HG02852 (cell line): Measurements from ENCODE around the gene IL20RB.
"Not testable (repeated sequence)": the region's sequence is repeated elsewhere in the genome, so short reads cannot be mapped to it uniquely, and the experiment has no call there.

ENCODE experiments used
- ATAC-seq: cut with Tn5 transposase; IDR thresholded peaks from one replicate; pipeline ENCODE4 v1.9.1; 2021; ENCODE audit warnings: mild to moderate bottlenecking, moderate library complexity; ENCODE audit not compliant: unreplicated experiment

Gene IL20RB

GRCh38 chr3:136982520-136983138, 24.8 kb downstream of the IL20RB start:
- no peak for ATAC-seq

GRCh38 chr3:136984837-136985236, 27.1 kb downstream of the IL20RB start:
- ATAC-seq = no peak

GRCh38 chr3:136987398-136987980, 29.7 kb downstream of the IL20RB start:
- not testable (repeated sequence) for ATAC-seq

- ATAC-seq = no peak
Measured at GRCh38 chr3:136988651-136989050, 30.9 kb downstream of the IL20RB start.

GRCh38 chr3:136989781-136990524, 32.2 kb downstream of the IL20RB start:
- ATAC-seq = no peak

GRCh38 chr3:136990826-136991225, 33.0 kb downstream of the IL20RB start:
- ATAC-seq = no peak

GRCh38 chr3:136992115-136992514, 34.3 kb downstream of the IL20RB start:
- ATAC-seq = no peak

- no peak for ATAC-seq
Measured at GRCh38 chr3:136994772-136995516, 37.2 kb downstream of the IL20RB start.

GRCh38 chr3:136995652-136996051, 37.9 kb downstream of the IL20RB start:
- no peak for ATAC-seq

- no peak for ATAC-seq
Measured at GRCh38 chr3:137000039-137000438, 42.3 kb downstream of the IL20RB start.

GRCh38 chr3:137007376-137007775, 49.6 kb downstream of the IL20RB start:
- ATAC-seq = not testable (repeated sequence)

GRCh38 chr3:137008131-137008530, 50.3 kb downstream of the IL20RB start:
- ATAC-seq = no peak

GRCh38 chr3:137008976-137009375, 51.2 kb downstream of the IL20RB start:
- ATAC-seq = no peak

- no peak for ATAC-seq
Measured at GRCh38 chr3:137010137-137010536, 52.4 kb downstream of the IL20RB start.

GRCh38 chr3:137011153-137011552, 53.4 kb downstream of the IL20RB start:
- no peak for ATAC-seq

GRCh38 chr3:137012097-137012501, 54.3 kb downstream of the IL20RB start:
- ATAC-seq = no peak

GRCh38 chr3:137013951-137014688, 56.3 kb downstream of the IL20RB start:
- ATAC-seq = peak; percentile 86

GRCh38 chr3:137017316-137017715, 59.5 kb downstream of the IL20RB start:
- not testable (repeated sequence) for ATAC-seq

- ATAC-seq = no peak
Measured at GRCh38 chr3:137020315-137020714, 62.5 kb downstream of the IL20RB start.

GRCh38 chr3:137020888-137021287, 63.1 kb downstream of the IL20RB start:
- ATAC-seq = no peak

GRCh38 chr3:137024348-137024747, 66.6 kb downstream of the IL20RB start:
- no peak for ATAC-seq
